GM21515 (cell line): ENCODE results near the gene NCOA7.
"Not testable (repeated sequence)": the region's sequence is repeated elsewhere in the genome, so short reads cannot be mapped to it uniquely, and the experiment has no call there.

Experiments
- ATAC-seq: cut with Tn5 transposase; IDR thresholded peaks from one replicate; pipeline ENCODE4 v1.9.1; 2021; ENCODE audit not compliant: unreplicated experiment

NCOA7 gene

GRCh38 chr6:125963817-125964216, 173.1 kb downstream of the NCOA7 start:
- no peak for ATAC-seq

- no peak for ATAC-seq
Observed at GRCh38 chr6:125966569-125966968, 175.8 kb downstream of the NCOA7 start.

GRCh38 chr6:125968493-125968892, 177.7 kb downstream of the NCOA7 start:
- no peak for ATAC-seq

- no peak for ATAC-seq
Observed at GRCh38 chr6:125970760-125971159, 180.0 kb downstream of the NCOA7 start.

- not testable (repeated sequence) for ATAC-seq
Observed at GRCh38 chr6:125972478-125972877, 181.7 kb downstream of the NCOA7 start.

- ATAC-seq = peak; percentile 78
Observed at GRCh38 chr6:125974214-125974866, 183.6 kb downstream of the NCOA7 start.

- no peak for ATAC-seq
Observed at GRCh38 chr6:125979101-125979500, 188.3 kb downstream of the NCOA7 start.
